HepG2 (cell line): Measurements from ENCODE around the gene IL1RAP. TPM values are rescaled to one million over a fixed set of nuclear protein-coding genes. Genes with fewer than 3 reads are reported as not detected.

ENCODE experiments used
- ATAC-seq: fragments of 200-7000 bp; cut with Tn5 transposase; 3 replicates; pipeline ENCODE4 v1.9.1; 2020; ENCODE audit warnings: mild to moderate bottlenecking, moderate library complexity
- BruUV-seq: library from RNA; stranded (reverse); fragments of 400-500 nt; replicated peaks from 2 replicates; lab custom pipeline; 2021; lab: Mats Ljungman, UMichigan
- CTCF ChIA-PET: fragments of 300-600 bp; formaldehyde crosslinking; extraction: SDS; loops from one replicate; lab custom pipeline; 2021; ENCODE audit warnings: low total read pairs, inconsistent platforms, low intra/inter-chr PET ratio; lab: Yijun Ruan, JAX
- POLR2A ChIA-PET: fragments of 350-600 bp; sonication (Branson Sonifier 250); formaldehyde crosslinking; loops from one replicate; lab custom pipeline; 2020; ENCODE audit warnings: antibody characterized with exemption, inconsistent platforms; lab: Yijun Ruan, JAX
- DNase-seq: peaks from one replicate; pipeline ENCODE4 v3.0.0-alpha.2; 2015; ENCODE audit warnings: low spot score
- FAIRE-seq: peaks from 3 replicates; lab custom pipeline; 2011; peaks lifted over from hg19 to GRCh38; lab: Jason Lieb, UNC
- H2AFZ ChIP-seq: one replicate; pipeline ENCODE4 v1.6.1; 2011; ENCODE audit warnings: low read length, inconsistent platforms
- H3K27ac ChIP-seq: fragments of 300-600 bp; 3 replicates; pipeline ENCODE4 v1.8.0; 2011; ENCODE audit warnings: mixed run types, mild to moderate bottlenecking, mixed read lengths, low read length, inconsistent platforms; ENCODE audit not compliant: insufficient read depth; ENCODE audit errors: extremely low read length
- H3K27me3 ChIP-seq, 2 experiments: fragments of 200-600 bp in 1 of 2; 2 replicates in 1 of 2; 3 replicates in 1 of 2; pipeline versions ENCODE4 v1.6.0 to v1.8.0; 2011; ENCODE audit warnings: low read length in 2 of 2, mild to moderate bottlenecking in 2 of 2, moderate library complexity in 2 of 2, inconsistent platforms in 1 of 2; ENCODE audit not compliant: insufficient read depth in 2 of 2, control insufficient read depth in 1 of 2
- H3K36me3 ChIP-seq, 2 experiments: fragments of 200-600 bp in 1 of 2; replicated peaks in 1 of 2; 2 replicates in 1 of 2; 3 replicates in 1 of 2; pipeline versions ENCODE4 v1.5.1 to v1.8.0; 2011; ENCODE audit warnings: low read length in 2 of 2, inconsistent platforms in 1 of 2; ENCODE audit not compliant: insufficient read depth in 2 of 2, control insufficient read depth in 1 of 2
- H3K4me1 ChIP-seq: 2 replicates; pipeline ENCODE4 v1.5.1; 2012; ENCODE audit warnings: low read length, inconsistent platforms; ENCODE audit not compliant: insufficient read depth
- H3K4me2 ChIP-seq: 2 replicates; pipeline ENCODE4 v1.6.0; 2011; ENCODE audit warnings: low read depth, low read length, inconsistent platforms
- H3K4me3 ChIP-seq, 3 experiments: fragments of 200-600 bp in 1 of 3; sonication (generic), shearing (Covaris generic) in 1 of 3; replicated peaks in 1 of 3; 2 replicates each; pipeline ENCODE4 v1.5.1; 2011 to 2016; ENCODE audit warnings: low read length in 3 of 3, inconsistent platforms in 2 of 3, low read depth in 2 of 3, mild to moderate bottlenecking in 2 of 3, control low read depth in 1 of 3, mixed read lengths in 1 of 3; ENCODE audit not compliant: insufficient read depth in 1 of 3
- H3K79me2 ChIP-seq: one replicate; pipeline ENCODE4 v1.6.1; 2011; ENCODE audit warnings: low read length, inconsistent platforms; ENCODE audit not compliant: insufficient read depth
- H3K9ac ChIP-seq: 2 replicates; pipeline ENCODE4 v1.6.0; 2011; ENCODE audit warnings: mild to moderate bottlenecking, low read depth, low read length, inconsistent platforms; ENCODE audit not compliant: insufficient read depth
- H3K9me3 ChIP-seq: 2 replicates; pipeline ENCODE4 v1.5.1; 2012; ENCODE audit warnings: mild to moderate bottlenecking, low read length
- H4K20me1 ChIP-seq: 2 replicates; pipeline ENCODE4 v1.6.0; 2011; ENCODE audit warnings: inconsistent platforms, mild to moderate bottlenecking, low read length, moderate library complexity; ENCODE audit not compliant: insufficient read depth
- NFE2L2 ChIP-seq: fragments of 150-350 bp; IDR thresholded peaks from 2 replicates; pipeline ENCODE4 v1.6.1; 2014; ENCODE audit warnings: low read length
- RBM39 ChIP-seq: fragments of 200-400 bp; formaldehyde crosslinking; IDR thresholded peaks from one replicate; pipeline ENCODE4 v1.6.1; 2018; ENCODE audit warnings: antibody characterized with exemption, mild to moderate bottlenecking, low read depth, low read length; ENCODE audit not compliant: poor library complexity, severe bottlenecking
- ZNF121 ChIP-seq: sonication (generic); formaldehyde crosslinking; IDR thresholded peaks from 2 replicates; pipeline ENCODE4 v1.5.0; 2020; ENCODE audit warnings: mild to moderate bottlenecking, missing genetic modification reagents
- ZNF549 ChIP-seq: sonication (generic); formaldehyde crosslinking; IDR thresholded peaks from 2 replicates; pipeline ENCODE4 v1.5.0; 2020; ENCODE audit warnings: missing genetic modification reagents
- ZNF749 ChIP-seq: sonication (generic); formaldehyde crosslinking; IDR thresholded peaks from 2 replicates; pipeline ENCODE4 v1.8.0; 2022; ENCODE audit warnings: mild to moderate bottlenecking, missing genetic modification reagents, moderate library complexity, borderline replicate concordance
- WGBS: methylation state at CpG from one replicate; pipeline ENCODE4 v1.1.6; 2017; ENCODE audit warnings: low lambda C conversion rate; 5-methylcytosine and 5-hydroxymethylcytosine counted together
- in situ Hi-C: cut with HindIII; loops from 2 replicates; pipeline ENCODE4 v1.10.0; 2017; ENCODE audit warnings: low pct_unique_long_range_greater_than_20kb; ENCODE audit not compliant: extremely low pct_ligation_motif_present
- intact Hi-C: fragments of 100-400 bp; cut with micrococcal nuclease; formaldehyde crosslinking; loops from one replicate; pipeline ENCODE4 v1.10.0; 2022; ENCODE audit not compliant: unreplicated experiment
- polyA plus RNA-seq, 8 experiments: library from polyadenylated mRNA; depleted of rRNA in 3 of 8; stranded (reverse) in 7 of 8; unstranded in 1 of 8; fragments of >200 nt; fragmentation: Illumina TruSeq in 4 of 8; extraction: Trizol in 4 of 8; gene quantifications; 2 replicates each; pipeline versions ENCODE4 v1.2.1 to v1.2.3, GENCODE V29; 2011 to 2016; ENCODE audit warnings: low read depth in 4 of 8, missing spikeins in 1 of 8, mixed read lengths in 1 of 8; ENCODE audit not compliant: insufficient read depth in 1 of 8
- total RNA-seq, 5 experiments: library from RNA; depleted of rRNA; stranded (reverse); fragments of >200 nt; fragmentation: Illumina TruSeq; extraction: Trizol; gene quantifications; 2 replicates each; pipeline ENCODE4 v1.2.3, GENCODE V29; 2016; ENCODE audit warnings: low read depth in 1 of 5

Gene IL1RAP
- total and polyA plus RNA-seq, 2 of the 13 experiments (the other 11 are each of a cell fraction or from before 2014, with no cell fraction given) = 18.3 to 54.9 TPM

DNA sequence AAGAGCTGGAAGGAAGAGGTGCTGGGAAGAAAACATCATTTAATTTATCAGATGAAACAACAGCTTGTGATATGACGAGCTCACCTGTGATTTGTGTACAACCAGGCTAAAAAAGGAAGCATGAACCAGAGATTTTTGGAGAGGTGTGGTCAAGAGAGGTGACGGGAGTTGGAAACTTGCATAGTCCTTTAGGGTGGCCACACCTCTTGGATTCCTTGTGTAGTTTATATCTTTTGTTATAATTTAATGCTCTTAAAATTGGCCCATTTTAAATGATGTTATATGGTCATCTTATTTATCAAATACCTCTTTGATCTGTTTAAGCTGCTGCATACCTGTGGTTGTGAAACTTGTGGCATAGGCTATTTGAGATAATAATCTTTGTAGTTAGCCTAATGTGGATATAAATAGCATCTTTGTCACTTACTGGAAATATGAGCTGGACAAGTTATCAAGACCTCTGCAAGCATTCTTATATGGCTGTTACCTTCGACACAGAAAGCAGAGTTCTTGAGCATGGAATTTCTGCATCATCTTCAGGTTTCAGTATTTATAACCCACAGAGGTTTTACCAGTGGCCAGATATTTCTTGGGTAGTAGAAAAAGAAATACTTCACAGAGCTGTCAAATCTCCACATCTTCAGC is 49.1 kb downstream of the IL1RAP start:
- POLR2A ChIA-PET = no interaction called here
- in situ Hi-C loops = no loop called here
- FAIRE-seq = no peak

GRCh38 chr3:190564175-190564574 is 50.3 kb downstream of the IL1RAP start:
- Histone ChIP-seq H3K4me2 (no peak overlapping the region), H3K27ac (no peak overlapping the region), H3K4me1 (peaks cover 37% of the 10 kb centered on the region), H3K36me3 (peaks cover 4 to 5% of the 10 kb centered on the region in 2 experiments; a peak in 3 of 5 replicates), H3K79me2 (peaks cover 7% of the 10 kb centered on the region), H3K9me3 (no peaks in the 10 kb centered on the region), H3K27me3 (no peaks in the 10 kb centered on the region), H4K20me1 (no peaks in the 10 kb centered on the region), H3K9ac (no peak overlapping the region), H3K4me3 (no peak overlapping the region), H2AFZ (no peak overlapping the region)
- in situ Hi-C loops = no loop called here
- WGBS = 100% methylated on average over 2 of the region's 2 CpGs
- ChIA-PET POLR2A (no interaction called here), CTCF (no interaction called here)
- no TSS peak for BruUV-seq
- TF ChIP-seq ZNF749 (CRISPR knock-in tag) (no peak), NFE2L2 (peak; percentile 48)
- ATAC-seq = no peak
- DNase-seq = no peak
- FAIRE-seq = no peak
- intact Hi-C loops = no loop called here

More for the DNA sequence above, 49.1 kb downstream of the IL1RAP start:
- H3K27ac ChIP-seq = no peak overlapping the region
- intact Hi-C loops = no loop called here
- H3K9me3 ChIP-seq = 0 out of 2 replicates have a peak, but pooled peaks cover 3% of the 10 kb centered on the region
- peaks cover 4 to 5% of the 10 kb centered on the region in 2 experiments; a peak in 4 of 5 replicates for H3K36me3 ChIP-seq
- DNase-seq = no peak
- TF ChIP-seq ZNF121 (CRISPR knock-in tag) (peak; percentile 54; the same call in 1 of the 2 replicates), RBM39 (no peak), ZNF549 (no peak)
- no TSS peak for BruUV-seq
- CTCF ChIA-PET = no interaction called here
- H3K79me2 ChIP-seq = peaks cover 9% of the 10 kb centered on the region
- H2AFZ ChIP-seq = no peak overlapping the region
- peaks cover 42% of the 10 kb centered on the region for H3K4me1 ChIP-seq
- H3K9ac ChIP-seq = no peak overlapping the region
- no peak for ATAC-seq
- no peaks in the 10 kb centered on the region for H4K20me1 ChIP-seq
- no peak overlapping the region for H3K4me2 ChIP-seq
- no peaks in the 10 kb centered on the region for H3K27me3 ChIP-seq
- 91% methylated on average over 3 of the region's 3 CpGs for WGBS
- H3K4me3 ChIP-seq = no peak overlapping the region
